Mesendoderm (in vitro differentiated cells): Measurements from ENCODE around the gene NAE1.

Experiments
- DNase-seq: peaks from one replicate; pipeline ENCODE4 v3.0.0; 2013
- H2AK5ac ChIP-seq: 2 replicates; pipeline ENCODE4 v1.6.1; 2013; ENCODE audit warnings: low read length, inconsistent platforms
- H2BK120ac ChIP-seq: 2 replicates; pipeline ENCODE4 v1.6.1; 2013; ENCODE audit warnings: low read depth, mild to moderate bottlenecking, low read length, moderate library complexity, mixed read lengths
- H2BK15ac ChIP-seq: replicated peaks from 2 replicates; pipeline ENCODE4 v1.6.1; 2013; ENCODE audit warnings: low read depth, mild to moderate bottlenecking, moderate library complexity
- H2BK5ac ChIP-seq: 2 replicates; pipeline ENCODE4 v1.6.1; 2013; ENCODE audit warnings: low read length, inconsistent platforms
- H3K18ac ChIP-seq: 2 replicates; pipeline ENCODE4 v1.6.1; 2013; ENCODE audit warnings: mild to moderate bottlenecking, low read length, mixed read lengths
- H3K23ac ChIP-seq: one replicate; pipeline ENCODE4 v1.6.1; 2013; ENCODE audit warnings: low read length
- H3K27ac ChIP-seq: 2 replicates; pipeline ENCODE4 v1.5.1; 2013; ENCODE audit warnings: low read depth, mild to moderate bottlenecking, inconsistent platforms, low read length, moderate library complexity
- H3K27me3 ChIP-seq: 2 replicates; pipeline ENCODE4 v1.6.1; 2013; ENCODE audit warnings: low read length, control low read depth, mild to moderate bottlenecking, inconsistent platforms; ENCODE audit not compliant: insufficient read depth, poor library complexity
- H3K36me3 ChIP-seq: 2 replicates; pipeline ENCODE4 v1.6.1; 2013; ENCODE audit warnings: low read length, inconsistent platforms; ENCODE audit not compliant: control insufficient read depth, insufficient read depth
- H3K4ac ChIP-seq: one replicate; pipeline ENCODE4 v1.6.1; 2013; ENCODE audit warnings: low read depth, mild to moderate bottlenecking, low read length, moderate library complexity
- H3K4me1 ChIP-seq: 2 replicates; pipeline ENCODE4 v1.6.1; 2013; ENCODE audit warnings: low read depth, low read length, inconsistent platforms; ENCODE audit not compliant: control insufficient read depth
- H3K4me2 ChIP-seq: 2 replicates; pipeline ENCODE4 v1.6.1; 2013; ENCODE audit warnings: low read length
- H3K4me3 ChIP-seq: 2 replicates; pipeline ENCODE4 v1.5.1; 2013; ENCODE audit warnings: mild to moderate bottlenecking, low read length
- H3K56ac ChIP-seq: one replicate; pipeline ENCODE4 v1.6.1; 2013; ENCODE audit warnings: low read length
- H3K79me1 ChIP-seq: 2 replicates; pipeline ENCODE4 v1.6.1; 2013; ENCODE audit warnings: low read length, inconsistent platforms
- H3K79me2 ChIP-seq: 2 replicates; pipeline ENCODE4 v1.6.1; 2013; ENCODE audit warnings: mild to moderate bottlenecking, low read length; ENCODE audit not compliant: control insufficient read depth, insufficient read depth
- H3K9ac ChIP-seq: 2 replicates; pipeline ENCODE4 v1.6.1; 2013; ENCODE audit warnings: low read length, inconsistent platforms
- H4K5ac ChIP-seq: one replicate; pipeline ENCODE4 v1.6.1; 2013; ENCODE audit warnings: low read length
- H4K8ac ChIP-seq: one replicate; pipeline ENCODE4 v1.6.1; 2013; ENCODE audit warnings: low read depth, mild to moderate bottlenecking, control low read depth, low read length, moderate library complexity
- WGBS: extraction: QIAGEN DNeasy Blood & Tissue Kit; methylation state at CpG from one replicate; pipeline ENCODE4 v1.1.7; 2013; ENCODE audit warnings: low lambda C conversion rate, missing lambda C conversion rate; ENCODE audit not compliant: insufficient coverage; ENCODE audit errors: extremely low coverage; 5-methylcytosine and 5-hydroxymethylcytosine counted together

NAE1 gene

GRCh38 chr16:66853261-66854139, 22.7 kb upstream of the NAE1 start:
- Histone ChIP-seq H3K27ac (no peak overlapping the region), H4K5ac (no peak overlapping the region), H3K4me3 (no peak overlapping the region), H3K27me3 (no peaks in the 10 kb centered on the region), H3K4me2 (no peak overlapping the region), H3K79me1 (no peaks in the 10 kb centered on the region), H3K23ac (no peak overlapping the region), H2BK120ac (no peak overlapping the region), H4K8ac (no peak overlapping the region), H2BK15ac (no peak overlapping the region), H3K4me1 (no peaks in the 10 kb centered on the region), H3K4ac (no peak overlapping the region), H2BK5ac (no peak overlapping the region), H3K36me3 (no peaks in the 10 kb centered on the region), H3K9ac (no peak overlapping the region), H3K56ac (no peak overlapping the region), H3K79me2 (no peaks in the 10 kb centered on the region), H2AK5ac (no peak overlapping the region), H3K18ac (no peak overlapping the region)
- no CpG with 5 or more reads among the region's 15 CpGs for WGBS
- DNase-seq: no peak

- Histone ChIP-seq H3K27me3 (peaks cover under 1% of the 10 kb centered on the region), H2BK120ac (no peak overlapping the region), H2BK5ac (no peak overlapping the region), H3K4me1 (no peaks in the 10 kb centered on the region), H3K23ac (no peak overlapping the region), H3K79me2 (no peaks in the 10 kb centered on the region), H2AK5ac (no peak overlapping the region), H3K9ac (no peak overlapping the region), H3K4me3 (no peak overlapping the region), H3K36me3 (no peaks in the 10 kb centered on the region), H3K79me1 (no peaks in the 10 kb centered on the region), H2BK15ac (no peak overlapping the region), H4K8ac (no peak overlapping the region), H4K5ac (no peak overlapping the region), H3K4me2 (no peak overlapping the region), H3K56ac (no peak overlapping the region), H3K18ac (no peak overlapping the region), H3K27ac (no peak overlapping the region), H3K4ac (no peak overlapping the region)
- DNase-seq: no peak
- no CpG with 5 or more reads among the region's 13 CpGs for WGBS
These were observed 20.6 kb upstream of the NAE1 start for GRCh38 chr16:66851166-66851964.

DNA sequence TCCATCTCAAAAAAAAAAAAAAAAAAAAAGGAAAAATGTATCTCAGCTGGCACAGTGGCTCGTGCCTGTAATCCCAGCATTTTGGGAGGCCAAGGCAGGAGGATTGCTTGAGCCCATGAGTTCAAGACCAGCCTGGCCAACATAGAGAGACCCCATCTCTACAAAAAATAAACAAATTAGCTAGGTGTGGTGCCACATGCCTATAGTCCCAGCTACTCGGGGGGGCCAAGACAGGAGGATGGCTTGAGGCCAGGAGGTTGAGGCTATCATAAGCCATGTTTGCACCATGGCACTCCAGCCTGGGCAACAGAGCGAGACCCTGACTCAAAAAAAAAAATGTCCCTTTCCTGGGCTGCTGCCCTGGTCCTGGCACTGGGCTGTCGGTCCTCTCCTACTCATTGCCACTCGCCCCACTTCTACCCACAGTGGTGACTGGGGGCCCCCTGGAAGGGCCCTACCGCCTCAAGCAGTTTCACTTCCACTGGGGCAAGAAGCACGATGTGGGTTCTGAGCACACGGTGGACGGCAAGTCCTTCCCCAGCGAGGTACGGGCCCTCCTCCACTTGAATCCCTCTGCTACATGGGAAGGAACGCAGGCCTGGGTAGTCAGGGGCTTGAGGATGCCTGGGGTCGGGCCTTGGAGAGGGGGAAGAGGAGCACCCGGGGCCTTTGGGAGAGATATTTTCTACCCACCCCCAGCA, 19.5 kb upstream of the NAE1 start:
- H3K79me2 ChIP-seq: no peaks in the 10 kb centered on the region
- H4K8ac ChIP-seq: no peak overlapping the region
- no peak overlapping the region for H3K23ac ChIP-seq
- no peak for DNase-seq
- H3K27me3 ChIP-seq: peaks cover 9% of the 10 kb centered on the region
- H2BK120ac ChIP-seq: no peak overlapping the region
- H4K5ac ChIP-seq: no peak overlapping the region
- H2BK5ac ChIP-seq: no peak overlapping the region
- H2BK15ac ChIP-seq: no peak overlapping the region
- H2AK5ac ChIP-seq: no peak overlapping the region
- WGBS: no CpG with 5 or more reads among the region's 14 CpGs
- no peaks in the 10 kb centered on the region for H3K36me3 ChIP-seq
- H3K9ac ChIP-seq: no peak overlapping the region
- H3K4ac ChIP-seq: no peak overlapping the region
- H3K4me2 ChIP-seq: no peak overlapping the region
- no peak overlapping the region for H3K27ac ChIP-seq
- no peaks in the 10 kb centered on the region for H3K4me1 ChIP-seq
- H3K79me1 ChIP-seq: no peaks in the 10 kb centered on the region
- H3K56ac ChIP-seq: no peak overlapping the region
- no peak overlapping the region for H3K4me3 ChIP-seq
- H3K18ac ChIP-seq: no peak overlapping the region

DNA sequence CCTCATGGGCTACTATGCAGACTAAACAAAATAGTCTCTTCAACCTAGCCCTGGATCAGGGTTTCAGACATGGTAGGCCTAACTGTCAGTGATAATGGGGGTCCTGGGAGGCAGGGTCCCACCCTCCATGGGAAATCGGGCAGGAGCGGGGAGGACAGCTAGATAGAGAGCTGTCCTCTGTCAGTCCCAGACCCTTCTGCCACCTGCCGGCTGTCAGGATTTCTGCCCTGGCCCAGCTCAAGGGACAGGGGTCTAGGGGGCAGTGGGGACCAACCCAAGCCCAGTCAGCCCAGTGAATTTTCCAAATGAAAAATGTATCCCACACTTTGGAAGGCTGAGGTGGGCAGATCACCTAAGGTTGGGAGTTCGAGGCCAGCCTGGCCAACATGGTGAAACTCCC, 18.8 kb upstream of the NAE1 start:
- Histone ChIP-seq H3K9ac (no peak overlapping the region), H3K27me3 (peaks cover 16% of the 10 kb centered on the region), H3K4me2 (no peak overlapping the region), H3K4me3 (no peak overlapping the region), H4K8ac (no peak overlapping the region), H2BK120ac (no peak overlapping the region), H2BK5ac (no peak overlapping the region), H3K79me2 (no peaks in the 10 kb centered on the region), H3K4me1 (no peaks in the 10 kb centered on the region), H3K23ac (no peak overlapping the region), H3K56ac (no peak overlapping the region), H3K36me3 (no peaks in the 10 kb centered on the region), H3K18ac (no peak overlapping the region), H2AK5ac (no peak overlapping the region), H2BK15ac (no peak overlapping the region), H3K79me1 (no peaks in the 10 kb centered on the region), H3K4ac (no peak overlapping the region), H3K27ac (no peak overlapping the region), H4K5ac (no peak overlapping the region)
- DNase-seq: no peak
- no CpG with 5 or more reads among the region's 4 CpGs for WGBS

DNA sequence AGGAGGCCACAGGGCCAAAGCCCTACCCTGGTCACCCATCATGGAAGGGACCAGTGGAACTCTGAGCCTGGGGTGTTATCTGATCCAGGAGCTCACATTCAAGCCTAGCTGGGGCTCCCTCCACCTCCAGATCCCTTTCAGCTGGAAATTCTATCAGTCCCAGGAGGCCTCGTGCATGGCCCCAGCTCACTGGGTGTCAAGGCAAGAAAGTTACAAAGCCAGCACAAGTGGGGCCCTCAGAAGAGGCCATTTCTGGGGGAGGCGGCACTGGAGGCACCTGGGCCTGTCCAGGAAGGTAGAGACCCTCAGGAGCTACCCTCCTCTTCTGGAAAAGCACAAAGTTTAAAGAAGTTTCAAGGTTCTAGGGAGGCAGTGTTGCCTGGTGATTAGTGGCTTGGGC, 18.2 kb upstream of the NAE1 start:
- Histone ChIP-seq H3K9ac (no peak overlapping the region), H2BK15ac (no peak overlapping the region), H2BK120ac (no peak overlapping the region), H4K8ac (no peak overlapping the region), H3K27ac (no peak overlapping the region), H3K4me1 (no peaks in the 10 kb centered on the region), H3K27me3 (peaks cover 18% of the 10 kb centered on the region), H3K56ac (no peak overlapping the region), H3K4me2 (no peak overlapping the region), H3K79me1 (no peaks in the 10 kb centered on the region), H2AK5ac (no peak overlapping the region), H3K36me3 (no peaks in the 10 kb centered on the region), H3K79me2 (no peaks in the 10 kb centered on the region), H2BK5ac (no peak overlapping the region), H3K4ac (no peak overlapping the region), H3K23ac (no peak overlapping the region), H4K5ac (no peak overlapping the region), H3K4me3 (no peak overlapping the region), H3K18ac (no peak overlapping the region)
- no CpG with 5 or more reads among the region's 2 CpGs for WGBS
- DNase-seq: no peak
